ENCODE results near the gene ZFAND2B.
"Not testable (repeated sequence)": the region's sequence is repeated elsewhere in the genome, so short reads cannot be mapped to it uniquely, and the experiment has no call there.

The ZFAND2B gene

GRCh38 chr2:219176818-219177551, 29.6 kb upstream of the ZFAND2B start, which contains the start of gene CNPPD1:
CNPPD1 (minus strand) TSS chr2:219176925; CDS start chr2:219176828, 97 bp downstream.
- peak; percentile 88 for DNase-seq

GRCh38 chr2:219177552-219178376, 28.8 kb upstream of the ZFAND2B start, which contains the start of gene RETREG2:
RETREG2 (plus strand) TSS chr2:219178275; CDS start chr2:219178353, 78 bp downstream.
- peak; percentile 79 for DNase-seq

GRCh38 chr2:219178377-219179175, 28.0 kb upstream of the ZFAND2B start:
- peak; percentile 37 for DNase-seq

- DNase-seq, result no peak
Observed at GRCh38 chr2:219179601-219180465, 26.7 kb upstream of the ZFAND2B start.

- DNase-seq, result no peak
Observed at GRCh38 chr2:219180961-219181360, 25.6 kb upstream of the ZFAND2B start.

GRCh38 chr2:219181531-219181930, 25.1 kb upstream of the ZFAND2B start:
- no peak for DNase-seq

GRCh38 chr2:219182331-219183150, 24.0 kb upstream of the ZFAND2B start:
- no peak for DNase-seq

- DNase-seq, result no peak
Observed at GRCh38 chr2:219183151-219183772, 23.3 kb upstream of the ZFAND2B start.

GRCh38 chr2:219184121-219184520, 22.5 kb upstream of the ZFAND2B start:
- DNase-seq, result no peak

GRCh38 chr2:219186754-219187456, 19.7 kb upstream of the ZFAND2B start:
- no peak for DNase-seq

GRCh38 chr2:219197388-219197787, 9.2 kb upstream of the ZFAND2B start:
- DNase-seq, result no peak

- DNase-seq, result no peak
Observed at GRCh38 chr2:219198974-219199373, 7.6 kb upstream of the ZFAND2B start.

- DNase-seq, result no peak
Observed at GRCh38 chr2:219199470-219200211, 6.9 kb upstream of the ZFAND2B start.

- not testable (repeated sequence) for DNase-seq
Observed at GRCh38 chr2:219200502-219201326, 5.9 kb upstream of the ZFAND2B start.

GRCh38 chr2:219201331-219201730, 5.3 kb upstream of the ZFAND2B start:
- not testable (repeated sequence) for DNase-seq

- DNase-seq, result no peak
Observed at GRCh38 chr2:219204425-219205164, 2.0 kb upstream of the ZFAND2B start.

GRCh38 chr2:219205165-219205538, 1.4 kb upstream of the ZFAND2B start:
- no peak for DNase-seq

- DNase-seq, result no peak
Observed at GRCh38 chr2:219205981-219206327, 628 bp upstream of the ZFAND2B start.

Data from activated naive CD4-positive, alpha-beta T cell treated with anti-CD3 and anti-CD28 coated beads, Interleukin-2, amount 50 U/mL, for 16 hours (primary cell).